Stimulated activated naive B cell treated with anti-CD40 and anti-IgM and Interleukin-4, amounts not matched to agents 10 μg/mL and 1 μg/mL and 100 μg/mL, for 72 hours (primary cell): ENCODE measurements around the gene FOXI1.
A peak's percentile ranks its signal among the peaks of the same experiment; 100 is the strongest.

Experiments used
- ATAC-seq, 2 donors: fragments of 150-1000 bp; cut with Tn5 transposase; replicated peaks; 2 replicates each; pipeline ENCODE4 v1.10.0; 2021; ENCODE audit warnings: moderate library complexity in 1 of 2
- DNase-seq: peaks from one replicate; pipeline ENCODE4 v3.0.0; 2021
- H3K27ac Mint-ChIP-seq: one replicate; pipeline ENCODE4 v1.8.0; 2022; ENCODE audit warnings: mild to moderate bottlenecking, mixed read lengths
- H3K27me3 Mint-ChIP-seq, 2 donors: one replicate each; pipeline ENCODE4 v1.8.0; 2022; ENCODE audit warnings: mixed read lengths in 2 of 2
- H3K36me3 Mint-ChIP-seq, 2 donors: one replicate each; pipeline ENCODE4 v1.8.0; 2022; ENCODE audit warnings: mixed read lengths in 2 of 2, mild to moderate bottlenecking in 1 of 2
- H3K4me1 Mint-ChIP-seq, 2 donors: one replicate each; pipeline ENCODE4 v1.8.0; 2022; ENCODE audit warnings: mixed read lengths in 2 of 2, mild to moderate bottlenecking in 1 of 2
- H3K4me3 Mint-ChIP-seq, 2 donors: one replicate each; pipeline ENCODE4 v1.8.0; 2022; ENCODE audit warnings: mild to moderate bottlenecking in 2 of 2, mixed read lengths in 2 of 2, moderate library complexity in 1 of 2
- H3K9me3 Mint-ChIP-seq, 2 donors: one replicate each; pipeline ENCODE4 v1.8.0; 2022; ENCODE audit warnings: mixed read lengths in 2 of 2, mild to moderate bottlenecking in 1 of 2

The FOXI1 gene

GRCh38 chr5:170143710-170144109, 38.0 kb downstream of the FOXI1 start:
- peaks cover 0 to 5% of the 10 kb centered on the region in 2 donors for H3K4me1 Mint-ChIP-seq
- no peak for DNase-seq
- peaks cover 0 to 8% of the 10 kb centered on the region in 2 donors for H3K27me3 Mint-ChIP-seq
- H3K36me3 Mint-ChIP-seq, result no peaks in the 10 kb centered on the region
- H3K9me3 Mint-ChIP-seq, result no peaks in the 10 kb centered on the region
- ATAC-seq, result no peak
- no peak overlapping the region for H3K27ac Mint-ChIP-seq
- no peak overlapping the region for H3K4me3 Mint-ChIP-seq

- H3K27ac Mint-ChIP-seq, result no peak overlapping the region
- H3K4me3 Mint-ChIP-seq, result no peak overlapping the region
- ATAC-seq, result no peak
- no peaks in the 10 kb centered on the region for H3K9me3 Mint-ChIP-seq
- DNase-seq, result no peak
- no peaks in the 10 kb centered on the region for H3K36me3 Mint-ChIP-seq
- H3K27me3 Mint-ChIP-seq, result peaks cover 7 to 13% of the 10 kb centered on the region in 2 donors
- H3K4me1 Mint-ChIP-seq, result peaks cover 0 to 5% of the 10 kb centered on the region in 2 donors
Observed at GRCh38 chr5:170144286-170145023, 38.8 kb downstream of the FOXI1 start.

GRCh38 chr5:170145462-170145861, 39.8 kb downstream of the FOXI1 start:
- Mint-ChIP-seq H3K27ac (no peak overlapping the region), H3K4me3 (no peak overlapping the region), H3K4me1 (peaks cover 0 to 5% of the 10 kb centered on the region in 2 donors), H3K36me3 (no peaks in the 10 kb centered on the region), H3K9me3 (no peaks in the 10 kb centered on the region), H3K27me3 (peaks cover 7 to 13% of the 10 kb centered on the region in 2 donors)
- no peak for DNase-seq
- ATAC-seq, result no peak

- Mint-ChIP-seq H3K27ac (no peak overlapping the region), H3K27me3 (peaks cover 7 to 13% of the 10 kb centered on the region in 2 donors), H3K36me3 (no peaks in the 10 kb centered on the region), H3K4me1 (peaks cover 0 to 3% of the 10 kb centered on the region in 2 donors), H3K9me3 (no peaks in the 10 kb centered on the region), H3K4me3 (no peak overlapping the region)
- DNase-seq, result no peak
- no peak for ATAC-seq
Observed at GRCh38 chr5:170147051-170147752, 41.5 kb downstream of the FOXI1 start.

- no peaks in the 10 kb centered on the region for H3K9me3 Mint-ChIP-seq
- no peak for ATAC-seq
Observed at GRCh38 chr5:170147753-170148264, 42.1 kb downstream of the FOXI1 start.

GRCh38 chr5:170148430-170149205, 42.9 kb downstream of the FOXI1 start:
- Mint-ChIP-seq H3K9me3 (no peaks in the 10 kb centered on the region), H3K27ac (no peak overlapping the region), H3K36me3 (no peaks in the 10 kb centered on the region), H3K4me1 (peaks cover 0 to 3% of the 10 kb centered on the region in 2 donors), H3K4me3 (no peak overlapping the region), H3K27me3 (peaks cover 7 to 10% of the 10 kb centered on the region in 2 donors)
- no peak for DNase-seq
- no peak for ATAC-seq

More at GRCh38 chr5:170147753-170148264, 42.1 kb downstream of the FOXI1 start:
- H3K36me3 Mint-ChIP-seq, result no peaks in the 10 kb centered on the region
- peaks cover 0 to 3% of the 10 kb centered on the region in 2 donors for H3K4me1 Mint-ChIP-seq
- no peak for DNase-seq
- no peak overlapping the region for H3K4me3 Mint-ChIP-seq
- H3K27ac Mint-ChIP-seq, result no peak overlapping the region
- peaks cover 7 to 13% of the 10 kb centered on the region in 2 donors for H3K27me3 Mint-ChIP-seq

- no peak for DNase-seq
- Mint-ChIP-seq H3K9me3 (no peaks in the 10 kb centered on the region), H3K27me3 (peaks cover 7 to 10% of the 10 kb centered on the region in 2 donors), H3K27ac (no peak overlapping the region), H3K4me3 (no peak overlapping the region), H3K36me3 (no peaks in the 10 kb centered on the region), H3K4me1 (peaks cover 0 to 3% of the 10 kb centered on the region in 2 donors)
- no peak for ATAC-seq
Observed at GRCh38 chr5:170149206-170149515, 43.5 kb downstream of the FOXI1 start.

GRCh38 chr5:170150713-170151096, 45.0 kb downstream of the FOXI1 start:
- Mint-ChIP-seq H3K27me3 (peaks cover 7 to 10% of the 10 kb centered on the region in 2 donors), H3K9me3 (no peaks in the 10 kb centered on the region), H3K4me3 (no peak overlapping the region), H3K36me3 (no peaks in the 10 kb centered on the region), H3K4me1 (peaks cover 0 to 2% of the 10 kb centered on the region in 2 donors), H3K27ac (no peak overlapping the region)
- ATAC-seq (no peak), DNase-seq (no peak)

- Mint-ChIP-seq H3K9me3 (no peaks in the 10 kb centered on the region), H3K36me3 (no peaks in the 10 kb centered on the region), H3K4me3 (no peak overlapping the region), H3K27ac (no peak overlapping the region), H3K27me3 (peaks cover 7 to 10% of the 10 kb centered on the region in 2 donors), H3K4me1 (peaks cover 0 to 2% of the 10 kb centered on the region in 2 donors)
- no peak for DNase-seq
- peak; percentile 70 to 87 for ATAC-seq
Observed at GRCh38 chr5:170151097-170151831, 45.6 kb downstream of the FOXI1 start.

- H3K27me3 Mint-ChIP-seq, result peaks cover 4 to 7% of the 10 kb centered on the region in 2 donors
- DNase-seq (no peak), ATAC-seq (no peak)
- H3K4me1 Mint-ChIP-seq, result peaks cover 0 to 2% of the 10 kb centered on the region in 2 donors
- no peak overlapping the region for H3K27ac Mint-ChIP-seq
- H3K9me3 Mint-ChIP-seq, result no peaks in the 10 kb centered on the region
- H3K36me3 Mint-ChIP-seq, result no peaks in the 10 kb centered on the region
- no peak overlapping the region for H3K4me3 Mint-ChIP-seq
Observed at GRCh38 chr5:170152767-170153166, 47.1 kb downstream of the FOXI1 start.

GRCh38 chr5:170154297-170154696, 48.6 kb downstream of the FOXI1 start:
- no peak for DNase-seq
- no peaks in the 10 kb centered on the region for H3K9me3 Mint-ChIP-seq
- H3K27ac Mint-ChIP-seq, result no peak overlapping the region
- peaks cover 0 to 2% of the 10 kb centered on the region in 2 donors for H3K4me1 Mint-ChIP-seq
- peaks cover 1 to 2% of the 10 kb centered on the region in 2 donors for H3K27me3 Mint-ChIP-seq
- no peak for ATAC-seq
- H3K36me3 Mint-ChIP-seq, result no peaks in the 10 kb centered on the region
- H3K4me3 Mint-ChIP-seq, result no peak overlapping the region

- peaks cover 0 to 2% of the 10 kb centered on the region in 2 donors for H3K4me1 Mint-ChIP-seq
- ATAC-seq (no peak), DNase-seq (no peak)
- H3K27ac Mint-ChIP-seq, result no peak overlapping the region
- H3K4me3 Mint-ChIP-seq, result no peak overlapping the region
- no peaks in the 10 kb centered on the region for H3K36me3 Mint-ChIP-seq
- H3K27me3 Mint-ChIP-seq, result no peaks in the 10 kb centered on the region
- no peaks in the 10 kb centered on the region for H3K9me3 Mint-ChIP-seq
Observed at GRCh38 chr5:170154744-170155143, 49.0 kb downstream of the FOXI1 start.

GRCh38 chr5:170155771-170156170, 50.1 kb downstream of the FOXI1 start:
- ATAC-seq (no peak), DNase-seq (no peak)
- Mint-ChIP-seq H3K9me3 (no peaks in the 10 kb centered on the region), H3K27me3 (no peaks in the 10 kb centered on the region), H3K27ac (no peak overlapping the region), H3K36me3 (no peaks in the 10 kb centered on the region), H3K4me3 (no peak overlapping the region), H3K4me1 (peaks cover 0 to 2% of the 10 kb centered on the region in 2 donors)
